Left ventricle myocardium inferior (tissue), 1 donor: ENCODE measurements around the gene KLHL24. TPM values are rescaled to one million over a fixed set of nuclear protein-coding genes. Genes with fewer than 3 reads are reported as not detected.
"Not testable (repeated sequence)": the region's sequence is repeated elsewhere in the genome, so short reads cannot be mapped to it uniquely, and the experiment has no call there.

ENCODE experiments used
- DNase-seq: peaks from one replicate; pipeline ENCODE4 v3.0.0-alpha.2; 2020
- H3K27ac ChIP-seq: fragments of 200-600 bp; replicated peaks from 2 replicates; pipeline ENCODE4 v1.8.0; 2021
- H3K27me3 ChIP-seq: fragments of 200-600 bp; 2 replicates; pipeline ENCODE4 v1.8.0; 2021; ENCODE audit warnings: low read depth
- H3K36me3 ChIP-seq: fragments of 200-600 bp; 2 replicates; pipeline ENCODE4 v1.8.0; 2021
- H3K4me1 ChIP-seq: fragments of 200-600 bp; 2 replicates; pipeline ENCODE4 v1.8.0; 2021
- H3K4me3 ChIP-seq: fragments of 200-600 bp; 2 replicates; pipeline ENCODE4 v1.8.0; 2021; ENCODE audit warnings: mild to moderate bottlenecking, moderate library complexity
- H3K9me3 ChIP-seq: fragments of 200-600 bp; replicated peaks from 2 replicates; pipeline ENCODE4 v1.8.0; 2021
- CTCF ChIP-seq: fragments of 200-600 bp; IDR thresholded peaks from 2 replicates; pipeline ENCODE4 v1.8.0; 2021; ENCODE audit warnings: antibody characterized with exemption, mild to moderate bottlenecking, borderline replicate concordance
- intact Hi-C: fragments of 100-400 bp; cut with micrococcal nuclease; formaldehyde crosslinking; loops from one replicate; pipeline ENCODE4 v1.11.0; 2022
- total RNA-seq: library from RNA; stranded (reverse); fragmentation: NEBNext Ultra II Directional; extraction: Animal tissue kit (Norgen Biotek cat#: 25700); gene quantifications from one replicate; pipeline ENCODE4 v1.2.1, GENCODE V29; 2021
- donor health status: DM: no; HTN: yes; CAD: no; lungs with severe emphysema.

KLHL24 gene
- total RNA-seq, 1 donor from 2014 or later = 217 TPM

- no peak for TF ChIP-seq CTCF
- Histone ChIP-seq H3K9me3 (no peaks in the 10 kb centered on the region), H3K27ac (peak overlapping the region; percentile 99), H3K4me3 (peak overlapping the region; percentile 91), H3K36me3 (peaks cover 5% of the 10 kb centered on the region), H3K4me1 (peaks cover 81% of the 10 kb centered on the region), H3K27me3 (no peaks in the 10 kb centered on the region)
- intact Hi-C loops = no loop called here
- DNase-seq = no peak
Observed at GRCh38 chr3:183638101-183638852, 2.9 kb downstream of the KLHL24 start.

DNA sequence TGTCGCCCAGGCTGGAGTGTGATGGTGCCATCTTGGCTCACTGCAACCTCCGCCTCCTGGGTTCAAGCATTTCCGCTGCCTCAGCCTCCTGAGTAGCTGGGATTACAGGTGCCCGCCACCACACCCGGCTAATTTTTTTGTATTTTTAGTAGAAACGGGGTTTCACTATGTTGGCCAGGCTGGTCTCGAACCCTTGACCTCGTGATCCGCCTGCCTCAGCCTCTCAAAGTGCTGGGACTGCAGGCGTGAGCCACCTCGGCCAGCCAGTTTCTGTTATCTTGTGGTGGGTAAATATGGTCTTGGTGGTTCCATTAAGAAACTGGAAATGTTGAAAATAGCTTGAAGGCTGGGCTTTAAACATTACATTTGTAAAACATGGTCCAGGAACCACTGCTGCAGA is 5.2 kb downstream of the KLHL24 start:
- H3K27me3 ChIP-seq, intact Hi-C loops, H3K9me3 ChIP-seq, DNase-seq: not testable (repeated sequence)
- Histone ChIP-seq H3K4me1 (peaks cover 94% of the 10 kb centered on the region), H3K27ac (peak overlapping the region; percentile 99), H3K4me3 (peak overlapping the region; percentile 41), H3K36me3 (peaks cover 26% of the 10 kb centered on the region)

DNA sequence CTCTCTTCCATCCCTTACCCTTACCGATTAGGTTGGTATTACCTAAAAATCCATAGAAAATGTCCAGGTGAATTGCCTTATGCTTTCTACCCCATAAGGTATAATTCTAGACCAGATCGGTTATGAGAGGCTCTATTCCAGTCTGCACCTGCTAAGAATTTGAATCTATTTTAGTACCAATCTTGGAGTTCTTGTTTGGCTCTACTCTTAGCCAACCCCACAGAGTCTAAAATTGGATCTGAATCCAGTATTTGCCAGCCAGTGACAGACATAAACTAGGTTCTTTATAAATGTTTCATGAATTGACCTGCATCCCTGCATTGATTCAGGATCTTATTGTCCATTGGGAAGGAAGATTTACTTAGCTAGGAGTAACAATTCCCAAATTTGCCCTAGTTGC is 6.5 kb downstream of the KLHL24 start:
- no peaks in the 10 kb centered on the region for H3K27me3 ChIP-seq
- peaks cover 37% of the 10 kb centered on the region for H3K36me3 ChIP-seq
- peak overlapping the region; percentile 99 for H3K27ac ChIP-seq
- H3K9me3 ChIP-seq = no peaks in the 10 kb centered on the region
- no peak for DNase-seq
- intact Hi-C loops = no loop called here
- peak overlapping the region; percentile 41 for H3K4me3 ChIP-seq
- peaks cover 92% of the 10 kb centered on the region for H3K4me1 ChIP-seq
- TF ChIP-seq CTCF = no peak

GRCh38 chr3:183644244-183644643 is 8.8 kb downstream of the KLHL24 start:
- no peak overlapping the region for H3K4me3 ChIP-seq
- no peak for TF ChIP-seq CTCF
- no peaks in the 10 kb centered on the region for H3K27me3 ChIP-seq
- H3K27ac ChIP-seq = peak overlapping the region; percentile 19
- no peak for DNase-seq
- peaks cover 85% of the 10 kb centered on the region for H3K4me1 ChIP-seq
- intact Hi-C loops = no loop called here
- peaks cover 52% of the 10 kb centered on the region for H3K36me3 ChIP-seq
- no peaks in the 10 kb centered on the region for H3K9me3 ChIP-seq

GRCh38 chr3:183645254-183645653 is 9.8 kb downstream of the KLHL24 start:
- H3K27me3 ChIP-seq = no peaks in the 10 kb centered on the region
- H3K36me3 ChIP-seq = peaks cover 63% of the 10 kb centered on the region
- no peak for TF ChIP-seq CTCF
- no peaks in the 10 kb centered on the region for H3K9me3 ChIP-seq
- intact Hi-C loops = no loop called here
- H3K4me1 ChIP-seq = peaks cover 84% of the 10 kb centered on the region
- DNase-seq = no peak
- H3K4me3 ChIP-seq = no peak overlapping the region
- no peak overlapping the region for H3K27ac ChIP-seq

DNA sequence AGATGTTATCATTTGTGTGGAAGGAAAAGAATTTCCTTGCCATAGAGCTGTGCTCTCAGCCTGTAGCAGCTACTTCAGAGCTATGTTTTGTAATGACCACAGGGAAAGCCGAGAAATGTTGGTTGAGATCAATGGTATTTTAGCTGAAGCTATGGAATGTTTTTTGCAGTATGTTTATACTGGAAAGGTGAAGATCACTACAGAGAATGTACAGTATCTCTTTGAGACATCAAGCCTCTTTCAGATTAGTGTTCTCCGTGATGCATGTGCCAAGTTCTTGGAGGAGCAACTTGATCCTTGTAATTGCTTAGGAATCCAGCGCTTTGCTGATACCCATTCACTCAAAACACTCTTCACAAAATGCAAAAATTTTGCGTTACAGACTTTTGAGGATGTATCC is 15.1 kb downstream of the KLHL24 start:
- no peak for DNase-seq
- no peak for TF ChIP-seq CTCF
- peaks cover 46% of the 10 kb centered on the region for H3K9me3 ChIP-seq
- peaks cover 94% of the 10 kb centered on the region for H3K36me3 ChIP-seq
- H3K4me1 ChIP-seq = peaks cover 84% of the 10 kb centered on the region
- H3K27me3 ChIP-seq = no peaks in the 10 kb centered on the region
- no peak overlapping the region for H3K27ac ChIP-seq
- H3K4me3 ChIP-seq = peak overlapping the region; percentile 7
- intact Hi-C loops = no loop called here
